ENCODE measurements around the gene KHDRBS2.

The KHDRBS2 gene

GRCh38 chr6:62009445-62009844 lies 276.6 kb downstream of the KHDRBS2 start:
- DNase-seq: no peak

GRCh38 chr6:61989616-61990015 lies 296.4 kb downstream of the KHDRBS2 start:
- no peak for DNase-seq

GRCh38 chr6:61980622-61981021 lies 305.4 kb downstream of the KHDRBS2 start:
- no peak for DNase-seq

GRCh38 chr6:61977947-61978346 lies 308.1 kb downstream of the KHDRBS2 start:
- DNase-seq: no peak

GRCh38 chr6:61977099-61977498 lies 308.9 kb downstream of the KHDRBS2 start:
- no peak for DNase-seq

- DNase-seq: no peak
Measured at GRCh38 chr6:61959196-61959595, 326.8 kb downstream of the KHDRBS2 start.

- DNase-seq: no peak
Measured at GRCh38 chr6:61953851-61954250, 332.2 kb downstream of the KHDRBS2 start.

- no peak for DNase-seq
Measured at GRCh38 chr6:61951586-61951985, 334.4 kb downstream of the KHDRBS2 start.

- no peak for DNase-seq
Measured at GRCh38 chr6:61950811-61951210, 335.2 kb downstream of the KHDRBS2 start.

- DNase-seq: no peak
Measured at GRCh38 chr6:61949971-61950370, 336.1 kb downstream of the KHDRBS2 start.

- DNase-seq: no peak
Measured at GRCh38 chr6:61949161-61949560, 336.9 kb downstream of the KHDRBS2 start.

GRCh38 chr6:61947311-61947947 lies 338.6 kb downstream of the KHDRBS2 start:
- DNase-seq: no peak

GRCh38 chr6:61940919-61941318 lies 345.1 kb downstream of the KHDRBS2 start:
- DNase-seq: no peak

- no peak for DNase-seq
Measured at GRCh38 chr6:61935242-61935846, 350.7 kb downstream of the KHDRBS2 start.

- no peak for DNase-seq
Measured at GRCh38 chr6:61909486-61909885, 376.5 kb downstream of the KHDRBS2 start.

- DNase-seq: no peak
Measured at GRCh38 chr6:61901748-61902147, 384.3 kb downstream of the KHDRBS2 start.

GRCh38 chr6:61894536-61894935 lies 391.5 kb downstream of the KHDRBS2 start:
- DNase-seq: no peak

GRCh38 chr6:61887423-61887822 lies 398.6 kb downstream of the KHDRBS2 start:
- DNase-seq: no peak

- DNase-seq: no peak
Measured at GRCh38 chr6:61886608-61887259, 399.3 kb downstream of the KHDRBS2 start.

- no peak for DNase-seq
Measured at GRCh38 chr6:61869632-61870400, 416.2 kb downstream of the KHDRBS2 start.

GRCh38 chr6:61868507-61869080 lies 417.4 kb downstream of the KHDRBS2 start:
- DNase-seq: no peak

- DNase-seq: no peak
Measured at GRCh38 chr6:61867635-61868034, 418.4 kb downstream of the KHDRBS2 start.

GRCh38 chr6:61857541-61857940 lies 428.5 kb downstream of the KHDRBS2 start:
- no peak for DNase-seq
